Measurements from ENCODE around the gene ACTL7B.
"Not testable (repeated sequence)": the region's sequence is repeated elsewhere in the genome, so short reads cannot be mapped to it uniquely, and the experiment has no call there.

The ACTL7B gene

GRCh38 chr9:108855888-108856287 lies at the start of gene ACTL7B:
ACTL7B (minus strand) TSS chr9:108855986; CDS start chr9:108855930, 56 bp downstream.
- no peak for DNase-seq

GRCh38 chr9:108905494-108905893 lies 49.7 kb upstream of the ACTL7B start:
- DNase-seq = no peak

GRCh38 chr9:108904161-108904560 lies 48.4 kb upstream of the ACTL7B start:
- DNase-seq = no peak

GRCh38 chr9:108903420-108904103 lies 47.8 kb upstream of the ACTL7B start:
- no peak for DNase-seq

- DNase-seq = no peak
Observed at GRCh38 chr9:108900176-108900575, 44.4 kb upstream of the ACTL7B start.

GRCh38 chr9:108899023-108899695 lies 43.4 kb upstream of the ACTL7B start:
- DNase-seq = not testable (repeated sequence)

GRCh38 chr9:108897324-108898096 lies 41.7 kb upstream of the ACTL7B start:
- DNase-seq = no peak

- no peak for DNase-seq
Observed at GRCh38 chr9:108894225-108894997, 38.6 kb upstream of the ACTL7B start.

- no peak for DNase-seq
Observed at GRCh38 chr9:108889649-108890067, 33.9 kb upstream of the ACTL7B start.

GRCh38 chr9:108886594-108887271 lies 30.9 kb upstream of the ACTL7B start:
- not testable (repeated sequence) for DNase-seq

GRCh38 chr9:108885643-108886348 lies 30.0 kb upstream of the ACTL7B start:
- DNase-seq = no peak

- no peak for DNase-seq
Observed at GRCh38 chr9:108884701-108885100, 28.9 kb upstream of the ACTL7B start.

GRCh38 chr9:108883085-108883484 lies 27.3 kb upstream of the ACTL7B start:
- no peak for DNase-seq

GRCh38 chr9:108882052-108882888 lies 26.5 kb upstream of the ACTL7B start:
- DNase-seq = no peak

- no peak for DNase-seq
Observed at GRCh38 chr9:108880738-108881316, 25.0 kb upstream of the ACTL7B start.

GRCh38 chr9:108877524-108877923 lies 21.7 kb upstream of the ACTL7B start:
- DNase-seq = no peak

- no peak for DNase-seq
Observed at GRCh38 chr9:108876425-108876824, 20.6 kb upstream of the ACTL7B start.

GRCh38 chr9:108874058-108874788 lies 18.4 kb upstream of the ACTL7B start:
- DNase-seq = no peak

GRCh38 chr9:108869092-108869725 lies 13.4 kb upstream of the ACTL7B start:
- DNase-seq = no peak
